HepG2 (cell line): Measurements from ENCODE around the gene SP140L. TPM values are rescaled to one million over a fixed set of nuclear protein-coding genes. Genes with fewer than 3 reads are reported as not detected.

ENCODE experiments used
- ATAC-seq: fragments of 200-7000 bp; cut with Tn5 transposase; 3 replicates; pipeline ENCODE4 v1.9.1; 2020; ENCODE audit warnings: mild to moderate bottlenecking, moderate library complexity
- BruUV-seq: library from RNA; stranded (reverse); fragments of 400-500 nt; replicated peaks from 2 replicates; lab custom pipeline; 2021; lab: Mats Ljungman, UMichigan
- CTCF ChIA-PET: fragments of 300-600 bp; formaldehyde crosslinking; extraction: SDS; loops from one replicate; lab custom pipeline; 2021; ENCODE audit warnings: low total read pairs, inconsistent platforms, low intra/inter-chr PET ratio; lab: Yijun Ruan, JAX
- POLR2A ChIA-PET: fragments of 350-600 bp; sonication (Branson Sonifier 250); formaldehyde crosslinking; loops from one replicate; lab custom pipeline; 2020; ENCODE audit warnings: antibody characterized with exemption, inconsistent platforms; lab: Yijun Ruan, JAX
- DNase-seq: peaks from one replicate; pipeline ENCODE4 v3.0.0-alpha.2; 2015; ENCODE audit warnings: low spot score
- FAIRE-seq: peaks from 3 replicates; lab custom pipeline; 2011; peaks lifted over from hg19 to GRCh38; lab: Jason Lieb, UNC
- H2AFZ ChIP-seq: one replicate; pipeline ENCODE4 v1.6.1; 2011; ENCODE audit warnings: low read length, inconsistent platforms
- H3K27ac ChIP-seq: fragments of 300-600 bp; 3 replicates; pipeline ENCODE4 v1.8.0; 2011; ENCODE audit warnings: mixed run types, mild to moderate bottlenecking, mixed read lengths, low read length, inconsistent platforms; ENCODE audit not compliant: insufficient read depth; ENCODE audit errors: extremely low read length
- H3K27me3 ChIP-seq, 2 experiments: fragments of 200-600 bp in 1 of 2; 2 replicates in 1 of 2; 3 replicates in 1 of 2; pipeline versions ENCODE4 v1.6.0 to v1.8.0; 2011; ENCODE audit warnings: low read length in 2 of 2, mild to moderate bottlenecking in 2 of 2, moderate library complexity in 2 of 2, inconsistent platforms in 1 of 2; ENCODE audit not compliant: insufficient read depth in 2 of 2, control insufficient read depth in 1 of 2
- H3K36me3 ChIP-seq, 2 experiments: fragments of 200-600 bp in 1 of 2; replicated peaks in 1 of 2; 2 replicates in 1 of 2; 3 replicates in 1 of 2; pipeline versions ENCODE4 v1.5.1 to v1.8.0; 2011; ENCODE audit warnings: low read length in 2 of 2, inconsistent platforms in 1 of 2; ENCODE audit not compliant: insufficient read depth in 2 of 2, control insufficient read depth in 1 of 2
- H3K4me1 ChIP-seq: 2 replicates; pipeline ENCODE4 v1.5.1; 2012; ENCODE audit warnings: low read length, inconsistent platforms; ENCODE audit not compliant: insufficient read depth
- H3K4me2 ChIP-seq: 2 replicates; pipeline ENCODE4 v1.6.0; 2011; ENCODE audit warnings: low read depth, low read length, inconsistent platforms
- H3K4me3 ChIP-seq, 3 experiments: fragments of 200-600 bp in 1 of 3; sonication (generic), shearing (Covaris generic) in 1 of 3; replicated peaks in 1 of 3; 2 replicates each; pipeline ENCODE4 v1.5.1; 2011 to 2016; ENCODE audit warnings: low read length in 3 of 3, inconsistent platforms in 2 of 3, low read depth in 2 of 3, mild to moderate bottlenecking in 2 of 3, control low read depth in 1 of 3, mixed read lengths in 1 of 3; ENCODE audit not compliant: insufficient read depth in 1 of 3
- H3K79me2 ChIP-seq: one replicate; pipeline ENCODE4 v1.6.1; 2011; ENCODE audit warnings: low read length, inconsistent platforms; ENCODE audit not compliant: insufficient read depth
- H3K9ac ChIP-seq: 2 replicates; pipeline ENCODE4 v1.6.0; 2011; ENCODE audit warnings: mild to moderate bottlenecking, low read depth, low read length, inconsistent platforms; ENCODE audit not compliant: insufficient read depth
- H3K9me3 ChIP-seq: 2 replicates; pipeline ENCODE4 v1.5.1; 2012; ENCODE audit warnings: mild to moderate bottlenecking, low read length
- H4K20me1 ChIP-seq: 2 replicates; pipeline ENCODE4 v1.6.0; 2011; ENCODE audit warnings: inconsistent platforms, mild to moderate bottlenecking, low read length, moderate library complexity; ENCODE audit not compliant: insufficient read depth
- CSRNP2 ChIP-seq: sonication (generic); formaldehyde crosslinking; conservative IDR thresholded peaks from 2 replicates; pipeline ENCODE4 v1.8.0; 2022; ENCODE audit warnings: low read depth, missing genetic modification reagents
- FOXP1 ChIP-seq, 2 experiments: fragments of 450-650 bp in 1 of 2; IDR thresholded peaks; 2 replicates each; pipeline ENCODE4 v1.6.1; 2017 to 2018; ENCODE audit warnings: antibody characterized with exemption in 1 of 2
- GTF3A ChIP-seq: sonication (generic); formaldehyde crosslinking; conservative IDR thresholded peaks from 2 replicates; pipeline ENCODE4 v1.4.0; 2020; ENCODE audit warnings: mild to moderate bottlenecking, missing genetic modification reagents
- HES4 ChIP-seq: sonication (generic); formaldehyde crosslinking; IDR thresholded peaks from 2 replicates; pipeline ENCODE4 v1.9.0; 2021; ENCODE audit warnings: mild to moderate bottlenecking, missing genetic modification reagents, borderline replicate concordance
- HOXA5 ChIP-seq: sonication (generic); formaldehyde crosslinking; IDR thresholded peaks from 2 replicates; pipeline ENCODE4 v1.4.0; 2020; ENCODE audit warnings: missing genetic modification reagents
- KDM2A ChIP-seq: sonication (generic); formaldehyde crosslinking; IDR thresholded peaks from 2 replicates; pipeline ENCODE4 v1.4.0; 2020; ENCODE audit warnings: low read depth, missing genetic modification reagents, borderline replicate concordance
- KDM5B ChIP-seq: sonication (generic); formaldehyde crosslinking; IDR thresholded peaks from 2 replicates; pipeline ENCODE4 v1.4.0; 2020; ENCODE audit warnings: missing genetic modification reagents, mild to moderate bottlenecking, borderline replicate concordance
- RXRA ChIP-seq: sonication (generic); formaldehyde crosslinking; IDR thresholded peaks from 2 replicates; pipeline ENCODE4 v1.5.1; 2020; ENCODE audit warnings: missing genetic modification reagents
- SIX4 ChIP-seq: sonication (generic); formaldehyde crosslinking; IDR thresholded peaks from 2 replicates; pipeline ENCODE4 v1.4.0; 2020; ENCODE audit warnings: missing genetic modification reagents
- SKI ChIP-seq: fragments of 450-650 bp; IDR thresholded peaks from one replicate; pipeline ENCODE4 v1.6.1; 2018; ENCODE audit warnings: mild to moderate bottlenecking; ENCODE audit not compliant: partially characterized antibody
- SMAD9 ChIP-seq: sonication (generic); formaldehyde crosslinking; IDR thresholded peaks from 2 replicates; pipeline ENCODE4 v1.5.1; 2020; ENCODE audit warnings: mild to moderate bottlenecking, missing genetic modification reagents
- SMARCC2 ChIP-seq: fragments of 450-650 bp; IDR thresholded peaks from 2 replicates; pipeline ENCODE4 v1.6.1; 2017; ENCODE audit warnings: antibody characterized with exemption, mild to moderate bottlenecking
- ZBTB7A ChIP-seq: sonication (generic); formaldehyde crosslinking; IDR thresholded peaks from 2 replicates; pipeline ENCODE4 v1.8.0; 2022; ENCODE audit warnings: mild to moderate bottlenecking, missing genetic modification reagents
- ZFP36 ChIP-seq: fragments of 150-350 bp; IDR thresholded peaks from 2 replicates; pipeline ENCODE4 v1.6.1; 2018; ENCODE audit warnings: borderline replicate concordance, low read length, low read depth; ENCODE audit not compliant: partially characterized antibody
- ZFX ChIP-seq: sonication (generic); formaldehyde crosslinking; IDR thresholded peaks from 2 replicates; pipeline ENCODE4 v1.4.0; 2020; ENCODE audit warnings: mild to moderate bottlenecking, low read depth, missing genetic modification reagents, moderate library complexity
- ZNF441 ChIP-seq: sonication (generic); formaldehyde crosslinking; IDR thresholded peaks from 2 replicates; pipeline ENCODE4 v1.7.0; 2021; ENCODE audit warnings: missing genetic modification reagents, borderline replicate concordance
- WGBS: methylation state at CpG from one replicate; pipeline ENCODE4 v1.1.6; 2017; ENCODE audit warnings: low lambda C conversion rate; 5-methylcytosine and 5-hydroxymethylcytosine counted together
- in situ Hi-C: cut with HindIII; loops from 2 replicates; pipeline ENCODE4 v1.10.0; 2017; ENCODE audit warnings: low pct_unique_long_range_greater_than_20kb; ENCODE audit not compliant: extremely low pct_ligation_motif_present
- intact Hi-C: fragments of 100-400 bp; cut with micrococcal nuclease; formaldehyde crosslinking; loops from one replicate; pipeline ENCODE4 v1.10.0; 2022; ENCODE audit not compliant: unreplicated experiment
- polyA plus RNA-seq, 8 experiments: library from polyadenylated mRNA; depleted of rRNA in 3 of 8; stranded (reverse) in 7 of 8; unstranded in 1 of 8; fragments of >200 nt; fragmentation: Illumina TruSeq in 4 of 8; extraction: Trizol in 4 of 8; gene quantifications; 2 replicates each; pipeline versions ENCODE4 v1.2.1 to v1.2.3, GENCODE V29; 2011 to 2016; ENCODE audit warnings: low read depth in 4 of 8, missing spikeins in 1 of 8, mixed read lengths in 1 of 8; ENCODE audit not compliant: insufficient read depth in 1 of 8
- total RNA-seq, 5 experiments: library from RNA; depleted of rRNA; stranded (reverse); fragments of >200 nt; fragmentation: Illumina TruSeq; extraction: Trizol; gene quantifications; 2 replicates each; pipeline ENCODE4 v1.2.3, GENCODE V29; 2016; ENCODE audit warnings: low read depth in 1 of 5
- TF ChIP-seq, protein P1 (sequence below): sonication (generic); formaldehyde crosslinking; IDR thresholded peaks from 2 replicates; pipeline ENCODE4 v1.5.0; 2020; ENCODE audit warnings: mild to moderate bottlenecking, missing genetic modification reagents, borderline replicate concordance

Gene SP140L
- total and polyA plus RNA-seq, 2 of the 13 experiments (the other 11 are each of a cell fraction or from before 2014, with no cell fraction given): 10.9 to 17.5 TPM

- ChIA-PET CTCF (no interaction called here), POLR2A (no interaction called here)
- no peaks in the 10 kb centered on the region for H4K20me1 ChIP-seq
- DNase-seq (no peak), ATAC-seq (no peak), FAIRE-seq (no peak)
- no peak overlapping the region for H3K9ac ChIP-seq
- H3K9me3 ChIP-seq: peaks cover 8% of the 10 kb centered on the region; the same call in 1 of the 2 replicates
- no TSS peak for BruUV-seq
- intact Hi-C loops (no loop called here), in situ Hi-C loops (no loop called here)
- no peaks in the 10 kb centered on the region for H3K27me3 ChIP-seq
- H2AFZ ChIP-seq: no peak overlapping the region
- H3K4me2 ChIP-seq: no peak overlapping the region
- H3K27ac ChIP-seq: no peak overlapping the region
- no peak for TF ChIP-seq SKI
- no peaks in the 10 kb centered on the region for H3K79me2 ChIP-seq
- H3K4me1 ChIP-seq: peaks cover 14% of the 10 kb centered on the region
- H3K36me3 ChIP-seq: no peaks in the 10 kb centered on the region
- no peak overlapping the region for H3K4me3 ChIP-seq
Observed at GRCh38 chr2:230348787-230349186, 21.8 kb downstream of the SP140L start.

DNA sequence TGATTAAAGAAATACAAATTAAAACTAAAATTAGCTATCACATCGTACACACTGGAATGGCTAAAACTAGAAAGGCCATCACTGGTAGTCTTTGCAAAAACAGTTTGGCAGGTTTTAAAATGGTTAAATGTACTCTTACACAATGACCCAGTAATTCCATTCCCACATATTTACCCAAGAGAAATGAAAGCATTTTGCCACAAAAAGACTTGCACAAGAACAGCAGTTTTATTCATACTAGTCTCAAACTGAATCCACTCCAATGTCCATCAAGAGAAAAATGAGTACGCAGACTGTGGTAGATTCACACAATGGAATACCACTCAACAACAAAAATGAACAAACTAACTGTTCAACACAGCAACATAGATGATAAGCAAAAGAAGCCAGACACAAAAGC lies 29.1 kb downstream of the SP140L start:
- Histone ChIP-seq H3K4me3 (no peak overlapping the region), H3K4me2 (peak overlapping the region; percentile 63), H3K27ac (peak overlapping the region; percentile 25), H2AFZ (no peak overlapping the region), H3K27me3 (no peaks in the 10 kb centered on the region), H3K9me3 (peaks cover 10% of the 10 kb centered on the region), H3K9ac (no peak overlapping the region), H4K20me1 (no peaks in the 10 kb centered on the region), H3K79me2 (no peaks in the 10 kb centered on the region), H3K4me1 (peaks cover 16% of the 10 kb centered on the region), H3K36me3 (peaks cover 3 to 10% of the 10 kb centered on the region in 2 experiments; a peak in 2 of 5 replicates)
- peak; percentile 94 for FAIRE-seq
- in situ Hi-C loops (no loop called here), intact Hi-C loops (loop anchor here (5.0 kb wide), 1 partner anchor 56 kb away; no protein-coding TSS in a partner anchor)
- ChIA-PET CTCF (no interaction called here), POLR2A (no interaction called here)
- WGBS: 34% methylated on average over 2 of the region's 2 CpGs
- BruUV-seq: no TSS peak
- peak; percentile 84 for DNase-seq
- peak; percentile 89 for ATAC-seq
- no peak for TF ChIP-seq FOXP1 (IDR thresholded peaks at IDR 0.05)
- TF ChIP-seq FOXP1 (CRISPR knock-in tag; IDR thresholded peaks at IDR 0.05): 0 out of 2 replicates have a peak, but pooled peaks have one; percentile 8
- no peak for TF ChIP-seq ZFP36
- no peak for TF ChIP-seq SMARCC2
- TF ChIP-seq KDM5B (CRISPR knock-in tag): no peak
- no peak for TF ChIP-seq ZFX
- no peak for TF ChIP-seq CSRNP2 (CRISPR knock-in tag)
- no peak for TF ChIP-seq RXRA (CRISPR knock-in tag)
- no peak for TF ChIP-seq ZNF441 (CRISPR knock-in tag)
- no peak for TF ChIP-seq HOXA5 (CRISPR knock-in tag)
- TF ChIP-seq, protein P1, sequence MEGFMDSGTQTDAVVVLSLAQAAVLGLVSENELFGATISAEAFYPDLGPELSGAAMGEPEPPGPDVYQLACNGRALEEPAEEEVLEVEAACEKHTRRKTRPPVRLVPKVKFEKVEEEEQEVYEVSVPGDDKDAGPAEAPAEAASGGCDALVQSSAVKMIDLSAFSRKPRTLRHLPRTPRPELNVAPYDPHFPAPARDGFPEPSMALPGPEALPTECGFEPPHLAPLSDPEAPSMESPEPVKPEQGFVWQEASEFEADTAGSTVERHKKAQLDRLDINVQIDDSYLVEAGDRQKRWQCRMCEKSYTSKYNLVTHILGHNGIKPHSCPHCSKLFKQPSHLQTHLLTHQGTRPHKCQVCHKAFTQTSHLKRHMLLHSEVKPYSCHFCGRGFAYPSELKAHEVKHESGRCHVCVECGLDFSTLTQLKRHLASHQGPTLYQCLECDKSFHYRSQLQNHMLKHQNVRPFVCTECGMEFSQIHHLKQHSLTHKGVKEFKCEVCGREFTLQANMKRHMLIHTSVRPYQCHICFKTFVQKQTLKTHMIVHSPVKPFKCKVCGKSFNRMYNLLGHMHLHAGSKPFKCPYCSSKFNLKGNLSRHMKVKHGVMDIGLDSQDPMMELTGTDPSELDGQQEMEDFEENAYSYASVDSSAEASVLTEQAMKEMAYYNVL: no peak
- no peak for TF ChIP-seq GTF3A
- TF ChIP-seq SMAD9 (CRISPR knock-in tag): no peak
- no peak for TF ChIP-seq SIX4 (CRISPR knock-in tag)
- TF ChIP-seq KDM2A (CRISPR knock-in tag): no peak
- TF ChIP-seq HES4 (CRISPR knock-in tag): no peak
- TF ChIP-seq ZBTB7A: no peak
